Measurements from ENCODE around the gene FOXI1. TPM values are rescaled to one million over a fixed set of nuclear protein-coding genes. Genes with fewer than 3 reads are reported as not detected.

The FOXI1 gene
- polyA plus RNA-seq, 2 of the 4 experiments (the other 2 are of a cell fraction) = not detected

GRCh38 chr5:170126061-170126460, 20.4 kb downstream of the FOXI1 start:
- H3K9me3 ChIP-seq = peaks cover 34% of the 10 kb centered on the region; the same call in 1 of the 3 replicates
- TF ChIP-seq JUN (IDR thresholded peaks at IDR 0.05) (no peak), HOXB13 (CRISPR knock-in tag; IDR thresholded peaks at IDR 0.05; ENCODE audit: low read depth) (no peak), ZSCAN20 (CRISPR knock-in tag; IDR thresholded peaks at IDR 0.05) (no peak), PBX3 (IDR thresholded peaks at IDR 0.05) (no peak)
- H3K27ac ChIP-seq = no peak overlapping the region
- ChIA-PET CTCF (interaction anchor here (1.7 kb wide), 1 partner anchor 26 kb away, joined by 6 read pairs; no protein-coding TSS in a partner anchor), POLR2A (no interaction called here)
- ATAC-seq (no peak), DNase-seq (ENCODE audit: low read depth in 1 of 2, low spot score in 1 of 2) (no peak), FAIRE-seq (no peak)
- no peaks in the 10 kb centered on the region for H3K4me1 ChIP-seq
- H3K4me3 ChIP-seq = no peak overlapping the region
- H3K4me2 ChIP-seq = no peak overlapping the region
- 10% methylated on average over 1 of the region's 1 CpG for WGBS (ENCODE audit: missing lambda C conversion rate)

- H3K4me3 ChIP-seq = no peak overlapping the region
- no peak for ATAC-seq
- no peaks in the 10 kb centered on the region for H3K4me1 ChIP-seq
- no peak for DNase-seq (ENCODE audit: low read depth in 1 of 2, low spot score in 1 of 2)
- no peak overlapping the region for H3K27ac ChIP-seq
- ChIA-PET POLR2A (no interaction called here), CTCF (interaction anchor here (1.7 kb wide), 1 partner anchor 26 kb away, joined by 6 read pairs; no protein-coding TSS in a partner anchor)
- no peak for FAIRE-seq
- no peak for TF ChIP-seq PBX3 (IDR thresholded peaks at IDR 0.05)
- TF ChIP-seq HOXA7 (CRISPR knock-in tag; IDR thresholded peaks at IDR 0.05) = no peak
- no peak for TF ChIP-seq NFE2L2 (conservative IDR thresholded peaks at IDR 0.05; ENCODE audit: low read length)
- TF ChIP-seq SMC3 (IDR thresholded peaks at IDR 0.05) = no peak
- no peak for TF ChIP-seq POLR2A (IDR thresholded peaks at IDR 0.05; ENCODE audit: low read length)
- TF ChIP-seq RNF2 (IDR thresholded peaks at IDR 0.05; ENCODE audit: borderline replicate concordance, low read depth) = no peak
- TF ChIP-seq, protein P1, sequence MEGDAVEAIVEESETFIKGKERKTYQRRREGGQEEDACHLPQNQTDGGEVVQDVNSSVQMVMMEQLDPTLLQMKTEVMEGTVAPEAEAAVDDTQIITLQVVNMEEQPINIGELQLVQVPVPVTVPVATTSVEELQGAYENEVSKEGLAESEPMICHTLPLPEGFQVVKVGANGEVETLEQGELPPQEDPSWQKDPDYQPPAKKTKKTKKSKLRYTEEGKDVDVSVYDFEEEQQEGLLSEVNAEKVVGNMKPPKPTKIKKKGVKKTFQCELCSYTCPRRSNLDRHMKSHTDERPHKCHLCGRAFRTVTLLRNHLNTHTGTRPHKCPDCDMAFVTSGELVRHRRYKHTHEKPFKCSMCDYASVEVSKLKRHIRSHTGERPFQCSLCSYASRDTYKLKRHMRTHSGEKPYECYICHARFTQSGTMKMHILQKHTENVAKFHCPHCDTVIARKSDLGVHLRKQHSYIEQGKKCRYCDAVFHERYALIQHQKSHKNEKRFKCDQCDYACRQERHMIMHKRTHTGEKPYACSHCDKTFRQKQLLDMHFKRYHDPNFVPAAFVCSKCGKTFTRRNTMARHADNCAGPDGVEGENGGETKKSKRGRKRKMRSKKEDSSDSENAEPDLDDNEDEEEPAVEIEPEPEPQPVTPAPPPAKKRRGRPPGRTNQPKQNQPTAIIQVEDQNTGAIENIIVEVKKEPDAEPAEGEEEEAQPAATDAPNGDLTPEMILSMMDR (IDR thresholded peaks at IDR 0.05) = no peak
- TF ChIP-seq EHF (CRISPR knock-in tag; IDR thresholded peaks at IDR 0.05) = no peak
- no peak for TF ChIP-seq MAZ (IDR thresholded peaks at IDR 0.05; ENCODE audit: borderline replicate concordance, low read depth, low read length)
- no peak for TF ChIP-seq GATA3 (IDR thresholded peaks at IDR 0.05; ENCODE audit: borderline replicate concordance)
- no peak for TF ChIP-seq TFCP2L1 (CRISPR knock-in tag; IDR thresholded peaks at IDR 0.05)
- no peak for TF ChIP-seq MYC (IDR thresholded peaks at IDR 0.05; ENCODE audit: borderline replicate concordance, low read length)
- no peak for TF ChIP-seq HOXB5 (CRISPR knock-in tag; IDR thresholded peaks at IDR 0.05)
- no peak for TF ChIP-seq CEBPB (IDR thresholded peaks at IDR 0.05)
- TF ChIP-seq FOSB (CRISPR knock-in tag; IDR thresholded peaks at IDR 0.05) = no peak
- WGBS (ENCODE audit: missing lambda C conversion rate) = 7% methylated on average over 1 of the region's 1 CpG
- peaks cover 34% of the 10 kb centered on the region; the same call in 1 of the 3 replicates for H3K9me3 ChIP-seq
- no peak overlapping the region for H3K4me2 ChIP-seq
These were observed 20.9 kb downstream of the FOXI1 start for GRCh38 chr5:170126626-170127025.

GRCh38 chr5:170131235-170131634, 25.5 kb downstream of the FOXI1 start:
- peaks cover 23% of the 10 kb centered on the region; the same call in 1 of the 3 replicates for H3K9me3 ChIP-seq
- no peak for DNase-seq (ENCODE audit: low read depth in 1 of 2, low spot score in 1 of 2)
- TF ChIP-seq MAZ (IDR thresholded peaks at IDR 0.05; ENCODE audit: borderline replicate concordance, low read depth, low read length) = no peak
- no peak for TF ChIP-seq HES2 (IDR thresholded peaks at IDR 0.05)
- no peak for TF ChIP-seq TP53 (CRISPR knock-in tag; IDR thresholded peaks at IDR 0.05)
- TF ChIP-seq EP300 (IDR thresholded peaks at IDR 0.05) = no peak
- TF ChIP-seq BCL3 (IDR thresholded peaks at IDR 0.05) = no peak
- no peak for TF ChIP-seq CBX8 (IDR thresholded peaks at IDR 0.05)
- ATAC-seq = no peak
- 56% methylated on average over 3 of the region's 3 CpGs for WGBS (ENCODE audit: missing lambda C conversion rate)
- no peak for FAIRE-seq
- H3K27ac ChIP-seq = no peak overlapping the region
- no peak overlapping the region for H3K4me2 ChIP-seq
- CTCF ChIA-PET = interaction anchor here (3.2 kb wide), 1 partner anchor 30 kb away, joined by 16 read pairs; no protein-coding TSS in a partner anchor
- POLR2A ChIA-PET = no interaction called here
- H3K4me3 ChIP-seq = no peak overlapping the region
- H3K4me1 ChIP-seq = peaks cover 5% of the 10 kb centered on the region; the same call in 1 of the 3 replicates

Measured in A549 (cell line).